HG03354 (cell line): ENCODE data around the gene TMEM87B.

Source experiments
- ATAC-seq: cut with Tn5 transposase; IDR thresholded peaks from one replicate; pipeline ENCODE4 v1.9.1; 2021; ENCODE audit warnings: mild to moderate bottlenecking; ENCODE audit not compliant: unreplicated experiment, poor library complexity, severe bottlenecking

The TMEM87B gene

DNA sequence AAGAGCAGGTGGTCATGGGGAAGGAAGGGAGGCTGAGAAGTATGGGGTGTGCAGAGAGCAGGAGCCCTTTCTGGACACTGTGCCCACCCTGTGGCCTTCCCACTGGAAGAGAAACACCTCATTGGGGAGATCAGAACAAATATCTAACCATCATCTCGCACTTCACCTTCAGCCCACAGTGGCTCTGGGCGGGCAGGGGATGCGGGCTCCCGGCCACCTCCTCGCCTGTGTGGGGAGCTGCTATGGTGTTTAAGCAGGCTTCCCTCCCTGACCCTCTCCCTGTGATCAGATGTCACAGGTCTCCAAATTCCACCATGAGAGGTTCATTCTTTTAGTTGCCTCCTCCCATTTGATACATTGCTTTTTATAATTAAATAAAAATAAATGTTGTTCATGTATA is 88.1 kb downstream of the TMEM87B start:
- no peak for ATAC-seq

DNA sequence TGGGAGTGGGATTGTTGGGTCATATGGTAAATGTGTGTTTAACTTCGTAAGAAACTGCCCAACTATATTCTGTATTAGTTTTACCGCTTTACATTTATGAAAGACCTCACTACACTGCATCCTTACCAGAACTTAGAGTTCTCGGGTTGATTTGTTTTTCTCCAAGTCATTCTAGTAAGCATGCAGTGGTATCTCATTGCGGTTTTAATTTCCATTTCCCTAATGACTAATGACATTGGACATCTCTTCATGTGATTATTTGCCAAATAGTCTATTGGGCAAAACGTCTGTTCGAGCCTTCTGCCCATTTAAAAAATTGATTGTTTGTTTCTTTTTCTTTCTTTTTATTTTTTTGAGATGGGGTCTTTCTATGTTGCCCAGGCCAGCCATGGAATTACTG is 89.9 kb downstream of the TMEM87B start:
- ATAC-seq: no peak

DNA sequence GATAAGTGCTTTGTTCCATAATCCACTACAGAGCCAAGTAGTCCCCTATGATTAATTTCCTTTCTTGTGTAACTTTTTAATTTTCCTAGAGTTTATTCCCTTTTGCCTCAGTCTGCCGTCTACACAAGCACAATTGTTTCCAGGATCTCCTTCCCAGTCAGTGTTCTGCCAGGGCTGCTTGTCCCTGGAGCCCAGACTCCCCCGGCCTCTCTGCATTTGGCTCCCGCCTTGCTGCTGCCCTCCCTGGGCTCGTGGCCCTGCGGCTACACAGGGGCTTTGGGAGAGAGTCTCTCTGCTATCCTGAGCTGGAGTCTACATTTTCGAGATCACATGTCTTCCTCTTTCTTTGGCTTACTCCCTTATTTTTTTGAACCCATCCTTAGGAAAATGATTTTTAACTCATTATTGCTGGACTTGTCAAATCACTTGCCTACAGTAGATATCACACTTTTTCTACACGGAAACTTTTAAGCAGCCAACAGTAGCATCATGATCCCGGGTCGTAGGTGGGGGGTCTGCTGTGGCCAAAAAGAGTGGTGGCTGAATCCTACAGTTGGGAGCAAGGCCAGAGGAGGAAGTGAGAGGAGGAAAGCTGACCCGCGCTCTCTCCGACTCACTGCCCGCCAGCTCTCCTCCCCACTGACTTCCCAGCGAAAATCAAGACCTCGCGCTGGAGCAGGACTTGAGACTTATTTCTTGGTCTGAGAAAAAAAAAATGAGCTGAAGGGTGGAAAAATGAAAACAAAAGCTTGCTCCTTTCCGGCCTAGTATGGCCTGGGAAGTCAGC is 92.5 kb downstream of the TMEM87B start:
- no peak for ATAC-seq

DNA sequence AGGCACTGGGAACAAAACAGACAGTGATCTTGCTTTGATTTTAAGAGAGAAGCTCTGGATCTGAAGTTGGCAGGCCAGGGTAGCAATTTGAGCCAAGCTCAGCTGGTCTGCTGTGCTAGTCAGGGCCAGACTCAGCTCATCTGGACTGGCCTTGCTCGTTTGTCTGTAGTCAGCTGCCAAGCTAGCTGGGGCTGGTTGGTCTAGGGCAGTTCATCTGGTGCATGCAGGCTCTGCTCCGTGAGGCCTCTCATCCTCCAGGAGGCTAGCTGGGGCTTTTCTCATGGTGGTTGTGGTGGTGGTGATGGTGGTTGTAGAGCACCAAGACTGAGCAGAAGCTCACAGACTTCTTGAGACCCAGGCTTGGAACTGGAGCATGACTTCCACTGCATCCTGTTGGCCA is 93.4 kb downstream of the TMEM87B start:
- ATAC-seq: no peak

DNA sequence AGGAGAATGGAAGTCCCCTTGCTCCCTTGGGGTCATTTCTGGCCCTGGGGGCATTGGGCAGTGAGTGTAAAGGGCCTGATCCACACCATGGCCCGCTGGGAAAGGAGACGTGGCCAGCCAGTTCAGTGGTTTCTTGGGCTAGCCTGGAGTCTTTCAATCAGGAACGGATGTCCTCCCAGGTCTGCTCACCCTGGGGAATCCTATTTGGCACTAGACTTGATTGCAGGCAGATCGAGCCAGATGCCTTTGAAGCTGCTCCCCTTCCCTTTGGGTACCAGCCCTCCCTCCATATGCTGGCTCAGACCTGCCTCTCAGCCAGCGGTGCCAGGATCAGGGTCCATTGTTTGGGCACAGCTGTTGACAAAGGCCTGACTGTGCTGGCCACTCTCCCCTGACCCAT is 94.1 kb downstream of the TMEM87B start:
- ATAC-seq: no peak

DNA sequence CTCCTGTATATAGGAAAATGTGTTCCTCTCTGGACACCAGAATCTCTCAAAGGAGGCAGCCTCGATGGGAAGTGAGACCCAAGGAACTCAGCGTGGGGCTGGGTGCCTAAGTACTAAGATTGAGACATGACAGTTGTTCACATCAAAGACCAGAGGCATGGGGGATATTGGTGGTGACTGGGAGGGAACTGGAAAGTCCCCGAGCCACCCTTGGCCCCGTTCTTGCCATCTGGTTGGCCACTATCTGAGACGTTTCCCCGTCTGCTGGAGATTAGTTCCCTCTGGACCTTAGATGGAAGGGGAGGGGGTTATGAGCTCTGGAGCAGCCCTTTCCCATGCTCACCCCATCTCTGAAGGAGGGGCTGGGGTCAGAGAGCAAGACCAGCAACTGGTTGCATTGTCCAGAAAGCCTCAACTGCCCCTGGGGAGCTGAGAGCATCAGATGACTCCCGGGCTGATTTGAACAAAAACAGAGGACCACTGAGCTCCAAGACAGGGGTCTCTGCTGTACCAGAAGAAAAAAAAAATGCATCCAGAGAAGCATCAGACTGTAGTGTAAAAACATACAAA is 94.9 kb downstream of the TMEM87B start:
- no peak for ATAC-seq

DNA sequence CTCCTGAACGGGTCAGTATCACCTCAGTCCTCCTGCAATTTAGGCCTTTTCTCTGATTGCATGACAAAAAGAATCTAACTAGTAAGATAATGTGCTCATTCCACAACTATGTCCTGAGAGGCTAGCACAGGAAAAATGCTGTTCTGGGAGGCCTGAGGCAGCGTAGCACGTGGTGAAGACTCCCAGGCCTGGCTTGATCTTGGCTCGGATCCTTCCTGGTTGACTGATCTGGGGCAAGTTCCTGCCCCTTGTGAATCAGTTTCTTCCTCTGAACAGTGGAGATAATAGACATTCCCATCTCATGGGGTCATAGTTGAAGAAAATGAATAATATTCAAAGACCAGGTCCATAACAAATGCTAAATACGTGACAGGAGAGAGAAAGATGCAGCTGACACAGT is 95.4 kb downstream of the TMEM87B start:
- no peak for ATAC-seq

DNA sequence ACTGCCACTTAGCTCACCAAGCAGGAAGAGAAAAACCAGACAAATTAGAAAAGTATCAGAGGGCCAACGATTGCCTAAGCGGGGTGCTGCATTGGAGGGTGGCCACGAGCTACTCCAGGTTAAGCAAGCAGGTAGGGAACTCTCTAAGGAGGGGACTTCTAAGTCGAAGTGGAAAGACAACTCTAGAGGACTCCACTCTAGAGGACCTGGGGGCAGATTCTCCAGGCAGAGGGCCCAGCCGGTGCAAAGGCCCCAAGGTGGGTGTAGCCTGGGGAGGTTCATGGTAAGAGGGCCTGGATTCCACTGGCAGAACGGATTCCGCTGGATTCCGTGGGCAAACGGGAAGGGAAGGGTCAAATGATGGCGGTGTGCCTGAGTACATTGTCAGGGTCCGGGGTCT is 95.8 kb downstream of the TMEM87B start:
- no peak for ATAC-seq

DNA sequence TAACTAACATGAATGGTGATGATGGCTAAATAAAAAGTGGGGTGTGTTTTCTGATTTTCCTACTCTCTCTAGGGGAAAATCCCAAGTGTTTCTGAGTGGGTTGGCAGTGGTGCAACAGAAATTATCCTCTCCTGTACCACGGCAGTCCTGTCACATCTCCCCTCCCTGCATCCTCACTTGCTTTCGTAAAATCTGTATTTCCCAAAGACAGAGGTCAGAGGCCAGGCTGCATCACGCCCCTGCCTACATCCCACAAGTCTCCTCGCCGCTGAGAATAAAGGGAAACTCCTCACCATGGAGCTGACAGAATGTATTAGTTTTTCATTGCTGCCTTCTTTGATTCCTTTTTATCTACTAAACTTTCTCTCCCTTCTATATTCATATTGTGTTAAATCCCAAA is 96.2 kb downstream of the TMEM87B start:
- ATAC-seq: no peak

DNA sequence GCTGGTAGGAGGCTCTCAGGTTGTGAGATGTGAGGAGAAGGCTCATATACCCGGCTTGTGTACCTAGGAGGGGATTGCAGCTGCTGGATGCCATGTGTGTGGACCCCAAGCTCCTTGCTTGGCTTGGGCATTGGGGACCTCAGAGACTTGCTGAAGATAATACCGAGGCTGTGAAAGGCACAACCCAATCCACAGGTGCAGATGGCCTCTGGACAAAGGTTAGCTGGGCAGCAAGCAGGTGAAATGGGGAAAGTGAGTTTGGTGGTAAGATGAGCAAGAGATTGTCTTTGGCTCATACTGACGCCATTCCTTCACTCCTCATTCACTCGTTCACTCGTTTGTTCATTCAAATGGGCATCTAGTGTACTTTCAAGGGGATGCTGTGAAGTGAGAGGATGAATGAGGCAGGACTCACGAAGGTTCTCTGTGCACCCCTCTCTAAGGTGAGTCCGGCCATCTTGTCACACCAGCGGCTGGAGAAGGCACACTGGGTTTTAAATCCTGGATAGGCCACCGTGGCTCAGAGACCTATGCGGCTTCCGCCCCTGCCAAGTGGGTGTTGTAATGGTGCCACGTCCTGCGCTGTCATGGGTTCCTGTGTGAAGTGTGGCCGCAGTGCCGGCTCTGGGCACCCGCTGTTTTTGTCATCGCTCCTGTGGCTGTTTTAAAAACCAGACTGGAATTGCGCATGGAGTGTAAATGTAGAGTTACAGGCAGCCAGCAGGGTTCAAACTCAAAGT is 96.8 kb downstream of the TMEM87B start:
- ATAC-seq: no peak

DNA sequence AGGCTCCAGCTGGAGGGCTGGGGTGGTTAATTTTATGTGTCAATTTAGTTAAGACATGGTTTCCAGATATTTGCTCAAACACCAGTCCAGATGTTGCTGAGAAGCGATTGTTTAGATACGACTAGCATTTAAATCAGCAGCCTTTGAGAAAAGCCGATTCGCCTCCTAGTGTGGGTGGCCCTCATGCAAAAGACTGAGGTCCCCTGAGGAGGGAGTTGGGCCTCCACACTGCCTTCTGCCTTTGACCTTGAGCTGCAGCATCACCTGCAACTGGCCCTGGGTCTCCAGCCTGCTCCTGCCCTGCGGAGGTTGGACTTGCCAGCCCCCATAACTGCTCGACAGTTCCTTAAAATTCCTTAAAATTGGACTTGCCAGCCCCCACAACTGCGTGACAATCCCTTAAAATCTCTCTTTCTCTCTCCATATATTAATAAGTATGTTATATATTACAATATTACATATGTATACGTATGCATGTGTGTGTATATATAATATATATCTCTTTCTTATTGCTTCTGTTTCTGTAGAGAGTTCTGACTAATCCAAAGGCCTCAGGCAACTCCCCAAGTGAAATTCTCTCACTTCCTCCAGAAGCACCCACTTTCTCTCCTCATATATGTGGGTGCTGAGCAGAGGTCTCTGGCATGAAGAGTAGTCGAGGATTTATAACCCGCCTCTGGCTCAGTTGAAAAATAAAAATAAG is 97.6 kb downstream of the TMEM87B start:
- ATAC-seq: no peak

DNA sequence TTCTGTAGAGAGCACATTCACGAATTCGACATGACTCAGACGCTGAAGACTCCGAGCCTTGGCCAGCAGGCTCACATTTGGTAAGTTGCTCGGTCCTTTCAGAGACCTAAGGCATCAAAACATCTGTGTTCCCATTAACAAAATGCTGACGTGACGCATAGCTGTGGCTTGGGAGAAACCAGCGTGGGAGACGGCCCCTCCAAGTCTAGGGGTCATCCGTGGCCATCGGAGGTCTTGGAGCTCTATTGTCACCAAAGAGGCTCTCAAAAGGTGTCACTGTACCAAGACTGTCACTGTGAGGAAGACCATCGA is 98.1 kb downstream of the TMEM87B start:
- ATAC-seq: no peak

DNA sequence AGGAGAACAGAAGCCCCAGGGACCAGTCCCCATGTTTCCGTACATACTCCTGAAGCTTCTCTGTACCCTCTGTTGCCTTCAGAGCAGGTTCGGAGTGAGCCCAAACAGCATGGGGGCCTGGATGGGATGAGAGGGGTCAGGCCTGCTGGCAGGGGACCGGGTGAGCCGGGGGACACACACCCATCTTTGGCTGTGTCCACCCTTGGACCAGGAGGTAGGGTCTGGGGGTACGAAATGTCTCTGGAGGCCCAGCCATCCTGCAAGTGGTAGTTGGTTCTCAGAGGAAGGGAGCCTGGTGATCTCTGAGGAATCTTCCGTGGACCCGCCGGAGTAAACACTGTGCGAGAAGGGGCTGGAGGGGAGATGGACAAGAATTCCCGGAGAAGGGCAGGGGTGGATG is 98.4 kb downstream of the TMEM87B start:
- ATAC-seq: no peak

DNA sequence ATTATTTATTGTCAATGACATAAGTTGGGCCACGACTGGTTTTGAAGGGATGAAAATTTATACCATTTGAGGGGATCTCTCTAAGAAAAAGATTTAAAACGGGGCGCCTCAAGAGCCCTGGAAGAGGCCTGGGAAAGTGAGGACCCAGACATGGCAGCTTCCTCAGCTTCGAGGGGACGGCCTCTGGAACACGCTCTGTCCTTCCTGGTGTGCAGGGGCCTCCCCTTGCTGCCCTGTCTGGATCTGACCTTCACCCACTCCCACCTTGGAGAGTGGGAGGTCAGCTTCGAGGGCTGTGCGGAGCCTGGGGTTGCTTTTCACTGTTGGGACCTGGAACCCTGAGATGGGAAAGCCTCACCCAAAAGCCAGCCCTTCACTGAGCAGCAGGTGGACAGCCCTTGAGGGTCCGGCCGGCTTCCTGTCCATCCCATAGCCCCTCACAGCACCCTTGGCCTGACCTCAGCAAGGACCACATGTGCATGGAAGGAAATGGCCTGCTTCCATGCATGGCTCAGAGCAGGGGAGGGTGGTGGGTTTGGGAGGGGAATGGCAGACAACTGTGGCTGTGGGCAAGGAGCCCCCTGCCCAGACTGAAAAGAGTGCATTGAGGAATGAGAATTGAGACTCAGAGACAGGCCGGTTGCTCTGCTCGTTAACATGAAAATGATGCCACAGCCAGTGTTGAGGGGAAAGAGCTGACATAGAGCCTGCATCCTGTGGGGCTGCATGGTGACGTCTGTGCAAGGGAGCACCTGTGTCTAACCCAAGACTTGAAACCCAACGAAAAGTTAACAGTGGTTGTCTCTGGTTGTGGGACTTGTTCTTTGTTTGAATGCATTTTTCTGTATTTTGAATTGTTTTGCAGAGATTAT is 99.4 kb downstream of the TMEM87B start:
- peak; percentile 59 for ATAC-seq

DNA sequence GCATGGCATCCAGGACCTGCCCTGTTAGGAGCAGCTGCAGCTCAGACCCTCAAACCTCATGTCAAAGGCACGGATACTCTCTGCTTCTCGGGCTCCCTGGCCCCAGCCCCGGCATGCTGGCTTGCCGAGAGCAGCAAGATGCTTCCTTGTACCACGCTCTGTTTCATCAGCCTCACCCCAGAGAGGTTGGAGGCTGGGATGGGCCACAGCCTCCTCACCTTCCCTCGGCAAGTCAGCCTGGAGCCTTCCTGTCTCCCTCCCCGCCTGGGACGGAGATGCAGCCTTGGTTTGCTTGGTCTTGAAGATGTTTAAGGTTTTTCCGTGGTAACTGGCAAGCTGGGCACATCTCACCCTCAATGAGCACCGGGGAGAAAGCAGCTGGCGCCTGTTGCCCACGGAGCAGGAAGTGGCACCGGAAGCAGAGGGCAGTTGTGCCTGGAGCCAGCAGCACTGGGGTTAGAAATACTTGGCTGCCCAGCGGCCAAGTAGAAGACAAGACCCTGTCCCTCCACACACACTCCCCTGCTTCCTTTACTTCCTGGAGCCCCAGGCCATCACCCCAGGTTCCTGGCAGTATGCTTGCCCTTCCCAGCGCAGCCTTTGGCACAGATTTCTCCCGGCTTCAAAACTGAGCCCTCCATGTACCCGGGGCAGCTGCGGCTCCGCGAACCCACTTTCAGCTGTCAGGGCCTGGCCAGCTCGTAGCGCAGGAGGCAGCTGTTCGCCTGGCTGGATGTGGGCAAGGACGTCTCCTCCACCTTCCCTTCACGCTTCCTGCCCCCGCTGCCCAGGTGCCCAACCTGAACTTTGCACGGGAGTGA is 100.5 kb downstream of the TMEM87B start:
- ATAC-seq: no peak

DNA sequence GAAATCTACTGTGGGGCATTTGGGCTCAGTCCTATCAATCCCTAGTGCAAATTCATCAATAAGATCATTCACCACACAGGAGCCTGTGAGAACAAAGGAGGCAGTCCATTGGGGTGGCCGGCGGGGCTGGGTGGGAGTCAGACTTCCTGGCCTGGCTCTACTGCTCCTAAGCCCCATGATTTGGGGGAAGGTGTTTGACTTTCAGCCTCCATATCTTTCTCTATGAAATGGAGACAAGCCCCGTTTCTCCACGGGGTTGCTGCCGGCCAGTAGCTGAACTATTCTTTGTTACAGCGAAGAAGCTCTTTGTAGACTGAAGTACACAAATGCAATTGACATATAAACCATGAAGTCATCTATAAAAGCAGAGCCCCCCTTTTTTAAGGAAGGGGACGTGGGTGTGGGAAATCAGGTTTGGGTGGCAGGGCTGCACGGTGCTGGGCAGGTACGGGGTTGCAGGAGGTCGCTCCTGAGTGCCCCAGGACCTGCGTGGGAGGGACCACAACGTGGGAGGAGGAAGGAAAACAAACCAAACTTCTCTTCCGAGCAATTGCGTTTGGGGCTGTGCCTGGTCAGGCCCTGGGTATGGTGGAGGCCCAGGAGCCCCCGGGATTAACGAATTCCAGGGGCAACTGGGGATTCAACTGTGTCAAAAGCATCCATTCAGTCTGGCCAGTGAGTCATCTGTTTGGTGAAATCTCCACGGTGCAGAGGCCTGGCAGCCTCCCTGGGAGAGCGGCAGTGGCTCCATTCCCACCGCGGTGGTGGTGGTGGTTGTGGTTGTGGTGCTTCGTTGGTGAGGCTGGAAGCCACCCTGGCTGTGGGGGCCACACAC is 101.3 kb downstream of the TMEM87B start:
- no peak for ATAC-seq

DNA sequence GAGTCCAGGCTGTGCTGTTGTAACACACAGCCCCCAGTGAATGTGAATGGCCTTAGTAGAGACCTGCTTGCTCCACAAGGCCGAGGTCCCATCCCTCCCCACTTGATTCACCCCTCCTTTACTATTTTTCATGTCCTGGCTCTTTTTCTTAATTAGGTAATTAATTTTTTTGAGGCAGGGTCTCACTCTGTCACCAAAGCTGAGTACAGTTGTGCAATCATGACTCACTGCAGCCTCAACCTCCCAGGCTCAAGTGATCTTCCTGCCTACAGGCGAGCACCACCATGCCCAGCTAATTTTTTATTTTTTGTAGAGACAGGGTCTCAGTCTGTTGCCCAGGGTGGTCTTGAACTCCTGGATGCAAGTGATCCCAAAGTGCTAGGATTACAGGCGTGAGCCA is 102.4 kb downstream of the TMEM87B start:
- ATAC-seq: no peak

DNA sequence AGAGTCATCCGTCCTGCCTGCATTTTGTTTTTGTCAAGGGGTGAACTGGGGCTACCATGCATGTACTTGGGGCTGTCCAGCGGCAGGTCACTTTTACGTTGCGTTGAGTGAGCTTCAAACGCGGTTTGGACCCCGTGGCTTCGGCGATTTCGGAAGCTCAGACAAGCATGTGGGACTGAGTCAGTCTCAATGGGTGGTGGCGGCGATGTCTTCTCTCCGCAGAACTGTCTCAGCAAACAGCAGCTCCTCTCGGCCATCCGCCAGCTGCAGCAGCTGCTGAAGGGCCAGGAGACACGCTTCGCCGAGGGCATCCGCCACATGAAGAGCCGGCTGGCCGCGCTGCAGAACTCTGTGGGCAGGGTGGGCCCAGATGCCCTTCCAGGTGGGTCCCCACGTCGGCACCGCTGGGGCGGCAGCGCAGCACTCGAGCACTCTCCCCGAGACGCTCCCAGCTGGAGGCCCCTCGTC is 104.4 kb downstream of the TMEM87B start:
- no peak for ATAC-seq
